Fibroblast of villous mesenchyme (primary cell): ENCODE measurements around the gene GDPD3. TPM values are rescaled to one million over a fixed set of nuclear protein-coding genes. Genes with fewer than 3 reads are reported as not detected.

Experiments
- DNase-seq: peaks from one replicate; pipeline ENCODE4 v3.0.0-alpha.2; 2010; ENCODE audit warnings: low read depth
- H3K4me3 ChIP-seq: 2 replicates; pipeline ENCODE4 v1.5.1; 2011; ENCODE audit warnings: low read depth, mild to moderate bottlenecking, low read length
- CTCF ChIP-seq: IDR thresholded peaks from 2 replicates; pipeline ENCODE4 v1.5.1; 2012; ENCODE audit warnings: low read depth, mild to moderate bottlenecking, low read length; ENCODE audit not compliant: insufficient read depth
- total RNA-seq: library from RNA; depleted of rRNA; stranded (reverse); fragments of >200 nt; gene quantifications from 2 replicates; pipeline ENCODE4 v1.2.3, GENCODE V29; 2012

Gene GDPD3
- total RNA-seq, 1 donor: 0.43 TPM

DNA sequence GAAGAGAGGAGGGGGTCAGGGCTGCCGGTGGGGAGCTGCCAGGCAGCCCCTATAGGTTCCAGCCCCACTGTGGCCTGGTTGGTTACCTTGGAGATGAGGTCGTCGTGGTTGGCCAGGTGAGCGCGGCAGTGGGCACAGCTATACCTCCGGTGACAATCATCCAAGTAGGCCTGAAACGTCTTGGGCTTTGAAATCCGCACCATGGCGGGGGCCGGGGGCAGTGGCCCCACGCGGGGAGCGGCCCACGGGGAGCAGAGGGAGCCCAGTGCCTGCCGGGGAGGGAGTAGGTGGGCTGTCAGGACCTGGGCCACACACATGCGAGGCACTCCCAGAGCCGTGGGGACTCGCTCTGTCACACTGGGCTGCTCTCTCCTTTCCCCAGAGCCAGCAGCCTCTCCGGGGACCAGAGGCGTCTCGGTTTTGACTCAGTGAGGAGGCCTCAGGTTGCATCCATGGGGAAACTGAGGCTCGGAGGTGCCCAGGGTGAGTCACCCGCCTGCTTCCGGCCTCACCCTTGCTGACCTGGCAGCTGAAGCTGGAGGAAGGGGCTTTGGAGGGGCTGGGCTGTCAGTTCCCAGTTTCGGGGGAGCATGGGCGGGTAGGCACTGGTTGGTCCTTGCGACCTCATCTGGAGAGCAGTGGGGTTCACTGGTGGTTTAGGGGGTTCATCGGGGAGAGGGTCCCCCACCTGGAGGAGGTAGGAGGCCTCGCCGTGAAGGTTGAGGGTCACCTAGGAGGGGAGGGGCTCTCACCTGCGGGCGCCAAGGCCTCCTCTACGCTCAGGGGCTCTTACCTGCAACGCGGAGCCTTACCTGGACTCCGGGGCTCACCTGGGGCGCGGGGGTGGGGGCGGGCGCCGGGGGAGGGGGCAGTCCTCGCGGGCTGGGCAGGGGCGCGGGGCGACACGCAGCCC lies 17.9 kb downstream of the GDPD3 start:
- TF ChIP-seq CTCF: no peak
- peak overlapping the region; percentile 70 for H3K4me3 ChIP-seq
- no peak for DNase-seq

- peak overlapping the region; percentile 70 for H3K4me3 ChIP-seq
- TF ChIP-seq CTCF: no peak
- no peak for DNase-seq
Measured at GRCh38 chr16:30094541-30095165, 18.7 kb downstream of the GDPD3 start.

GRCh38 chr16:30092373-30093010 lies 20.8 kb downstream of the GDPD3 start:
- DNase-seq: peak; percentile 46
- peak overlapping the region; percentile 45 for H3K4me3 ChIP-seq
- TF ChIP-seq CTCF: peak; percentile 54

DNA sequence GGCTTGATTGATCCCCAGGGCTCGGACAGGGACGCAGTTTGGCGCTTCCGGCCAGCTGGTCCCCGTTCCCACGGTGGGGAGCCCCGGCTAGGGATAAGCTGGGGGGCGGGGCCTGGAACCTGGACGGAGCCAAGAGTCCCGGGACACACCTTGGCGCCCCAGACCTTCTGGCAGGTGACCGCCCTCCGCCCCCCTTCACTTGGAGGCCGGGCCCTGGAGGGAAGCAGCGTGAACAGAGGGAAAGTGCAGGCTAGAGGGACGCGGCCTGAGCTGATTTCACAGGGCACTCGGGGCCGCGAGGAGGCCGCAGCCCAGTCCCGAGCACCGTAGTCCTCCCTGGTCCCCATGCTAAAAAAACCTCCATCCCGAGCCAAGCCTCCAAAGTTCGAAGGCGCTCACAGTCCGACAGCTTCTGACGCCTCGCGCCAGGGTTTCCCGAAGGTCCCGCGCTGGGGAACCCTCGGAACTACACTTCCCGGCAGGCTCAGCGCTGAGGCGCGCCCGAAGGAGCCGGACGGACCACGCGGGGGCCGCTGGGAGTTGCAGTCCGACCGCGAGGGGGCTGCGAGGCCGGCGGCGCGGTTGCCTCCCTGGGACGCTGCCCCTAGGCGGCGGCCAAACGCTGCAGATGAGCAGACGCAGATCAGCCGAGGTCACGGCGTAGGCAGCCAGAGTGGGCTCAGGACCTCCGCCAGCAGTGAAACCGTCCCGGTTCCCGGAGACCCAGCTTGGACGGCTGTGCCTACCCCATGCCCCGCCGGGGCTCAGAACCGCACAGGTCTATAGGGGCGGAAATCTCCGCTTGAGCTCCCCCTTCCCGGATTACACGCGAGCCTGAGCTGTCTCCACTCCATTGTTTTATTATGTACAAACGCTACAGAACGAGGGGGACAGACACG lies 21.6 kb downstream of the GDPD3 start, which contains the start of gene TBX6:
Gene TBX6 (minus strand): TSS at position 451 of the 899 bp plus-strand sequence. CDS start 731 bp downstream, outside the sequence.
- peak within 1 kb of the TSS; percentile 61 for H3K4me3 ChIP-seq
- DNase-seq: peak; percentile 88
- TF ChIP-seq CTCF: peak; percentile 78

- DNase-seq: no peak
- no peak overlapping the region for H3K4me3 ChIP-seq
- no peak for TF ChIP-seq CTCF
Measured at GRCh38 chr16:30090610-30091331, 22.6 kb downstream of the GDPD3 start.
